ENCODE results near the gene TSPAN9.

GRCh38 chr12:3308609-3309008 is 231.4 kb downstream of the TSPAN9 start:
- TF ChIP-seq EZH2 (IDR thresholded peaks at IDR 0.05; ENCODE audit: low read depth): no peak
- TF ChIP-seq CTCF (conservative IDR thresholded peaks at IDR 0.05): no peak
